ENCODE results near the gene PSME1.

DNA sequence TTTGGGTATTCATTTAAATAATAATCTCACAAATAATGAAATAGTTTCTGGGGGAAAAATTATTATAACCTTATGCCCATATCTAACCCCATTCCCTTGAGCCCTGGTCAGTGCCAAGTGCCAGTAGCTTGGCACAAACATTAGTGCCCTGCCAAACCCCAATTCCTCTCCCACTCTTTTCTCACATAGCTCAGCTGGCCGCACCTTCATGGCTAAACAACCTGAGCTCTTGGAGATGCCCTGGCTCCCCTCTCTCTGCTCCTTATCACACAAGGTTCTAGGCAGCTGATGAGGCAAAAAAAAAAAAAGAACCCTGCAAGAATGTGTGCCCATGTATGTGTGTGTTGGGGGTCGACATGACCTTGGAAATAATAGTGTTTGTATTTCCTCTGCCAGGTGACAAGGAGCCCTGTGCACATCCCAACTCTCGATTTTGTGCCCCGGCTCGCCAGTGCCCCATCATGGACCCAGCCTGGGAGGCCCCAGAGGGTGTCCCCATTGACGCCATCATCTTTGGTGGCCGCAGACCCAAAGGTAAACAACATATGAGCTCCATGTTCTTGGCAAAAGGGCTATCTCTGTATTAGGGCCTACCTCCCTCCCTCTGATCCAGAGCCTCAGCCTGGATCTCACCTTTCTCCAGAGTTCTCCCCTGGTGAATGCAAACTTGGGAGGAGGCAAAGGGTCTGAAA lies 33.5 kb upstream of the PSME1 start:
- TF ChIP-seq, protein P1, sequence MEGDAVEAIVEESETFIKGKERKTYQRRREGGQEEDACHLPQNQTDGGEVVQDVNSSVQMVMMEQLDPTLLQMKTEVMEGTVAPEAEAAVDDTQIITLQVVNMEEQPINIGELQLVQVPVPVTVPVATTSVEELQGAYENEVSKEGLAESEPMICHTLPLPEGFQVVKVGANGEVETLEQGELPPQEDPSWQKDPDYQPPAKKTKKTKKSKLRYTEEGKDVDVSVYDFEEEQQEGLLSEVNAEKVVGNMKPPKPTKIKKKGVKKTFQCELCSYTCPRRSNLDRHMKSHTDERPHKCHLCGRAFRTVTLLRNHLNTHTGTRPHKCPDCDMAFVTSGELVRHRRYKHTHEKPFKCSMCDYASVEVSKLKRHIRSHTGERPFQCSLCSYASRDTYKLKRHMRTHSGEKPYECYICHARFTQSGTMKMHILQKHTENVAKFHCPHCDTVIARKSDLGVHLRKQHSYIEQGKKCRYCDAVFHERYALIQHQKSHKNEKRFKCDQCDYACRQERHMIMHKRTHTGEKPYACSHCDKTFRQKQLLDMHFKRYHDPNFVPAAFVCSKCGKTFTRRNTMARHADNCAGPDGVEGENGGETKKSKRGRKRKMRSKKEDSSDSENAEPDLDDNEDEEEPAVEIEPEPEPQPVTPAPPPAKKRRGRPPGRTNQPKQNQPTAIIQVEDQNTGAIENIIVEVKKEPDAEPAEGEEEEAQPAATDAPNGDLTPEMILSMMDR (IDR thresholded peaks at IDR 0.05): no peak
- TF ChIP-seq POLR2A (IDR thresholded peaks at IDR 0.05): no peak
